Gastroesophageal sphincter (tissue), 4 donors: Measurements from ENCODE around the gene ROBO1. TPM values are rescaled to one million over a fixed set of nuclear protein-coding genes. Genes with fewer than 3 reads are reported as not detected.
"Not testable (repeated sequence)": the region's sequence is repeated elsewhere in the genome, so short reads cannot be mapped to it uniquely, and the experiment has no call there.

Source experiments
- ATAC-seq: fragments of 150-250 bp; one replicate; pipeline ENCODE4 v1.9.1; 2016; ENCODE audit warnings: mild to moderate bottlenecking, moderate library complexity
- H3K27ac ChIP-seq, 4 donors: fragments of 200-600 bp; sonication (generic) in 3 of 4; 1 replicate in 3 of 4; 2 replicates in 1 of 4; pipeline ENCODE4 v1.5.1; 2016 to 2019
- H3K27me3 ChIP-seq: fragments of 200-600 bp; sonication (generic); one replicate; pipeline ENCODE4 v1.5.1; 2019
- H3K36me3 ChIP-seq, 2 donors: fragments of 200-600 bp; sonication (generic); one replicate each; pipeline ENCODE4 v1.5.1; 2019; ENCODE audit warnings: control low read depth in 1 of 2
- H3K4me1 ChIP-seq, 3 donors: fragments of 200-600 bp; sonication (generic); 1 replicate in 2 of 3; 2 replicates in 1 of 3; pipeline ENCODE4 v1.5.1; 2016 to 2019; ENCODE audit warnings: control low read depth in 2 of 3
- H3K4me3 ChIP-seq, 2 donors: fragments of 200-600 bp; sonication (generic); one replicate each; pipeline ENCODE4 v1.5.1; 2019; ENCODE audit warnings: mild to moderate bottlenecking in 1 of 2, moderate library complexity in 1 of 2
- H3K9me3 ChIP-seq, 3 donors: fragments of 200-600 bp; sonication (generic); one replicate each; pipeline ENCODE4 v1.5.1; 2017 to 2019; ENCODE audit warnings: control low read depth in 2 of 3
- CTCF ChIP-seq, 4 experiments: fragments of 200-600 bp in 2 of 4; fragments of 450-650 bp in 2 of 4; sonication (generic) in 1 of 4; IDR thresholded peaks; one replicate each; pipeline ENCODE4 v1.5.1; 2017 to 2019; ENCODE audit warnings: antibody characterized with exemption in 4 of 4, mild to moderate bottlenecking in 2 of 4, moderate library complexity in 2 of 4
- EP300 ChIP-seq: sonication (generic); formaldehyde crosslinking; IDR thresholded peaks from one replicate; pipeline ENCODE4 v1.6.1; 2017; ENCODE audit warnings: antibody characterized with exemption, mild to moderate bottlenecking
- POLR2A ChIP-seq, 2 donors: fragments of 450-650 bp; IDR thresholded peaks; one replicate each; pipeline ENCODE4 v1.6.1; 2017; ENCODE audit warnings: antibody characterized with exemption in 2 of 2, mild to moderate bottlenecking in 2 of 2, moderate library complexity in 1 of 2
- POLR2AphosphoS5 ChIP-seq: sonication (generic); formaldehyde crosslinking; IDR thresholded peaks from one replicate; pipeline ENCODE4 v1.6.1; 2017; ENCODE audit warnings: antibody characterized with exemption
- WGBS, 2 donors: methylation state at CpG; one replicate each; pipeline ENCODE4 v1.1.5; 2018; ENCODE audit warnings: low coverage in 1 of 2; 5-methylcytosine and 5-hydroxymethylcytosine counted together
- total RNA-seq, 4 donors: library from RNA; depleted of rRNA; stranded (reverse); fragments of >200 nt; gene quantifications; one replicate each; pipeline ENCODE4 v1.1.0, GENCODE V29; 2016

Gene ROBO1
- total RNA-seq, 4 donors from 2014 or later, result 9.7 to 15.3 (median 12.9) TPM

GRCh38 chr3:79187426-79187825, 580.4 kb downstream of the ROBO1 start:
- 66 to 68% methylated on average over 4 to 5 of the region's 5 CpGs for WGBS, 2 donors

GRCh38 chr3:79184251-79184650, 583.5 kb downstream of the ROBO1 start:
- no peaks in the 10 kb centered on the region for H3K27me3 ChIP-seq
- no peak for ATAC-seq
- WGBS, 2 donors, result 34 to 39% methylated on average over 2 to 3 of the region's 3 CpGs
- H3K4me1 ChIP-seq, result no peaks in the 10 kb centered on the region
- H3K4me3 ChIP-seq, result no peak overlapping the region
- H3K36me3 ChIP-seq, result no peaks in the 10 kb centered on the region
- H3K27ac ChIP-seq, result no peak overlapping the region
- TF ChIP-seq CTCF (IDR thresholded peaks at IDR 0.05) (no peak), POLR2A (IDR thresholded peaks at IDR 0.05) (no peak), POLR2AphosphoS5 (no peak), EP300 (no peak)
- H3K9me3 ChIP-seq, result no peaks in the 10 kb centered on the region

More at GRCh38 chr3:79187426-79187825, 580.4 kb downstream of the ROBO1 start:
- H3K4me3 ChIP-seq, result no peak overlapping the region
- no peak for ATAC-seq
- H3K9me3 ChIP-seq, result no peaks in the 10 kb centered on the region
- H3K27ac ChIP-seq, result no peak overlapping the region
- no peaks in the 10 kb centered on the region for H3K4me1 ChIP-seq
- no peaks in the 10 kb centered on the region for H3K36me3 ChIP-seq
- no peaks in the 10 kb centered on the region for H3K27me3 ChIP-seq
- TF ChIP-seq POLR2A (IDR thresholded peaks at IDR 0.05) (no peak), EP300 (no peak), CTCF (IDR thresholded peaks at IDR 0.05) (no peak), POLR2AphosphoS5 (no peak)

GRCh38 chr3:79183496-79183895, 584.3 kb downstream of the ROBO1 start:
- Histone ChIP-seq H3K4me3 (no peak overlapping the region), H3K4me1 (no peaks in the 10 kb centered on the region), H3K36me3 (no peaks in the 10 kb centered on the region), H3K9me3 (no peaks in the 10 kb centered on the region), H3K27me3 (no peaks in the 10 kb centered on the region), H3K27ac (no peak overlapping the region)
- TF ChIP-seq CTCF (IDR thresholded peaks at IDR 0.05), result no peak
- TF ChIP-seq POLR2A (IDR thresholded peaks at IDR 0.05), result no peak
- no peak for TF ChIP-seq EP300
- no peak for TF ChIP-seq POLR2AphosphoS5
- whole genome bisulfite sequencing, 2 donors, result 88 to 91% methylated on average over 1 of the region's 1 CpG
- no peak for ATAC-seq

- no peaks in the 10 kb centered on the region for H3K9me3 ChIP-seq
- no peaks in the 10 kb centered on the region for H3K27me3 ChIP-seq
- no peaks in the 10 kb centered on the region for H3K36me3 ChIP-seq
- ATAC-seq, result no peak
- TF ChIP-seq EP300 (no peak), CTCF (IDR thresholded peaks at IDR 0.05) (no peak), POLR2AphosphoS5 (no peak), POLR2A (IDR thresholded peaks at IDR 0.05) (no peak)
- no peak overlapping the region for H3K4me3 ChIP-seq
- H3K4me1 ChIP-seq, result no peaks in the 10 kb centered on the region
- no peak overlapping the region for H3K27ac ChIP-seq
- 69 to 72% methylated on average over 5 of the region's 5 CpGs for WGBS, 2 donors
These were observed 589.2 kb downstream of the ROBO1 start for GRCh38 chr3:79178471-79179180.

- Histone ChIP-seq H3K9me3 (no peaks in the 10 kb centered on the region), H3K4me1 (no peaks in the 10 kb centered on the region), H3K4me3 (no peak overlapping the region), H3K36me3 (no peaks in the 10 kb centered on the region), H3K27me3 (no peaks in the 10 kb centered on the region), H3K27ac (no peak overlapping the region)
- no peak for ATAC-seq
- WGBS, 2 donors, result 24 to 80% methylated on average over 1 of the region's 1 CpG
- TF ChIP-seq EP300 (no peak), POLR2A (IDR thresholded peaks at IDR 0.05) (no peak), POLR2AphosphoS5 (no peak), CTCF (IDR thresholded peaks at IDR 0.05) (no peak)
These were observed 591.9 kb downstream of the ROBO1 start for GRCh38 chr3:79175870-79176269.

GRCh38 chr3:79173259-79173658, 594.5 kb downstream of the ROBO1 start:
- not testable (repeated sequence) for ATAC-seq, H3K9me3 ChIP-seq, H3K4me3 ChIP-seq, H3K36me3 ChIP-seq, H3K27ac ChIP-seq, H3K4me1 ChIP-seq, H3K27me3 ChIP-seq
- no CpG with 5 or more reads among the region's 21 CpGs for WGBS, 2 donors
